ENCODE results near the gene PLXNB1. TPM values are rescaled to one million over a fixed set of nuclear protein-coding genes. Genes with fewer than 3 reads are reported as not detected.

Gene PLXNB1
- total and polyA plus RNA-seq, 2 of the 13 experiments (the other 11 are each of a cell fraction or from before 2014, with no cell fraction given), result 86.0 to 143 TPM

DNA sequence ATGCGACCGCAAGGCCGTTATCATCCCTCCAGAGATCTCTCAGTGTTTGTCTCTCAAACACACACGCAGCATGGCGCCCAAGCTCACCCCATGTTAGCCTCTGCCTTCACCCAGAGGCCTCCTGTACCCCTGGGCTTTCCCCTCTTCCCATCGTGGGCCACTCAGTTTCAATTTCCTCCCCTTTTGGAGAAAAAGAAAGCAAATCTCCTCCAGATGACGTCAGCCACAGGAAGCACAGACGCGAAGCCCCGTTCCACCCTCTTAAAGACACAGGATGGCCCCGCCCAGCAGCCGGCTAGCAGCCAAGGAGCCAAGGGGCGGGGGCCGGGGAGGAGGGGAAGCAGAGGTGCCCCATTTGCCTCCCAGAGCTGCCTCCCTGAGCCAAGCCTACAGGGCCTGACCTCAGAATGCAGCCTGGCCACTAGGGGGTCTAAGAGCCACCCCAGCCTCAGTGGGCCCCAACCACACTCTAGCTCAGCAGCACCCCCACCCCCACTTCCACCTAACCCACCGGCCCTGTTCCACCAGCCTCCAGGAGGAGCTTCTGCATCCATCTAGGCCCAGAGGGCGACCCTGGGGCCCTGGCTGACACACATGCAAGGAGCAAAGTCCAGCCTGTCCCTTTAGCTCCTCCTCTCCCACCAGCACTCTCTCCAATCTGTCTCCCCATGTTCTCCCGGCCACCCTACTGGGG lies 43.2 kb upstream of the PLXNB1 start (continued):
- TF ChIP-seq, protein P1, sequence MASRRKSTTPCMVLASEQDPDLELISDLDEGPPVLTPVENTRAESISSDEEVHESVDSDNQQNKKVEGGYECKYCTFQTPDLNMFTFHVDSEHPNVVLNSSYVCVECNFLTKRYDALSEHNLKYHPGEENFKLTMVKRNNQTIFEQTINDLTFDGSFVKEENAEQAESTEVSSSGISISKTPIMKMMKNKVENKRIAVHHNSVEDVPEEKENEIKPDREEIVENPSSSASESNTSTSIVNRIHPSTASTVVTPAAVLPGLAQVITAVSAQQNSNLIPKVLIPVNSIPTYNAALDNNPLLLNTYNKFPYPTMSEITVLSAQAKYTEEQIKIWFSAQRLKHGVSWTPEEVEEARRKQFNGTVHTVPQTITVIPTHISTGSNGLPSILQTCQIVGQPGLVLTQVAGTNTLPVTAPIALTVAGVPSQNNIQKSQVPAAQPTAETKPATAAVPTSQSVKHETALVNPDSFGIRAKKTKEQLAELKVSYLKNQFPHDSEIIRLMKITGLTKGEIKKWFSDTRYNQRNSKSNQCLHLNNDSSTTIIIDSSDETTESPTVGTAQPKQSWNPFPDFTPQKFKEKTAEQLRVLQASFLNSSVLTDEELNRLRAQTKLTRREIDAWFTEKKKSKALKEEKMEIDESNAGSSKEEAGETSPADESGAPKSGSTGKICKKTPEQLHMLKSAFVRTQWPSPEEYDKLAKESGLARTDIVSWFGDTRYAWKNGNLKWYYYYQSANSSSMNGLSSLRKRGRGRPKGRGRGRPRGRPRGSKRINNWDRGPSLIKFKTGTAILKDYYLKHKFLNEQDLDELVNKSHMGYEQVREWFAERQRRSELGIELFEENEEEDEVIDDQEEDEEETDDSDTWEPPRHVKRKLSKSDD (CRISPR knock-in tag; IDR thresholded peaks at IDR 0.05; ENCODE audit: low read depth), result peak; percentile 69; the same call in 1 of the 2 replicates
- TF ChIP-seq PITX1 (CRISPR knock-in tag; IDR thresholded peaks at IDR 0.05), result peak; percentile 40; the same call in 1 of the 2 replicates
- TF ChIP-seq, protein P2, sequence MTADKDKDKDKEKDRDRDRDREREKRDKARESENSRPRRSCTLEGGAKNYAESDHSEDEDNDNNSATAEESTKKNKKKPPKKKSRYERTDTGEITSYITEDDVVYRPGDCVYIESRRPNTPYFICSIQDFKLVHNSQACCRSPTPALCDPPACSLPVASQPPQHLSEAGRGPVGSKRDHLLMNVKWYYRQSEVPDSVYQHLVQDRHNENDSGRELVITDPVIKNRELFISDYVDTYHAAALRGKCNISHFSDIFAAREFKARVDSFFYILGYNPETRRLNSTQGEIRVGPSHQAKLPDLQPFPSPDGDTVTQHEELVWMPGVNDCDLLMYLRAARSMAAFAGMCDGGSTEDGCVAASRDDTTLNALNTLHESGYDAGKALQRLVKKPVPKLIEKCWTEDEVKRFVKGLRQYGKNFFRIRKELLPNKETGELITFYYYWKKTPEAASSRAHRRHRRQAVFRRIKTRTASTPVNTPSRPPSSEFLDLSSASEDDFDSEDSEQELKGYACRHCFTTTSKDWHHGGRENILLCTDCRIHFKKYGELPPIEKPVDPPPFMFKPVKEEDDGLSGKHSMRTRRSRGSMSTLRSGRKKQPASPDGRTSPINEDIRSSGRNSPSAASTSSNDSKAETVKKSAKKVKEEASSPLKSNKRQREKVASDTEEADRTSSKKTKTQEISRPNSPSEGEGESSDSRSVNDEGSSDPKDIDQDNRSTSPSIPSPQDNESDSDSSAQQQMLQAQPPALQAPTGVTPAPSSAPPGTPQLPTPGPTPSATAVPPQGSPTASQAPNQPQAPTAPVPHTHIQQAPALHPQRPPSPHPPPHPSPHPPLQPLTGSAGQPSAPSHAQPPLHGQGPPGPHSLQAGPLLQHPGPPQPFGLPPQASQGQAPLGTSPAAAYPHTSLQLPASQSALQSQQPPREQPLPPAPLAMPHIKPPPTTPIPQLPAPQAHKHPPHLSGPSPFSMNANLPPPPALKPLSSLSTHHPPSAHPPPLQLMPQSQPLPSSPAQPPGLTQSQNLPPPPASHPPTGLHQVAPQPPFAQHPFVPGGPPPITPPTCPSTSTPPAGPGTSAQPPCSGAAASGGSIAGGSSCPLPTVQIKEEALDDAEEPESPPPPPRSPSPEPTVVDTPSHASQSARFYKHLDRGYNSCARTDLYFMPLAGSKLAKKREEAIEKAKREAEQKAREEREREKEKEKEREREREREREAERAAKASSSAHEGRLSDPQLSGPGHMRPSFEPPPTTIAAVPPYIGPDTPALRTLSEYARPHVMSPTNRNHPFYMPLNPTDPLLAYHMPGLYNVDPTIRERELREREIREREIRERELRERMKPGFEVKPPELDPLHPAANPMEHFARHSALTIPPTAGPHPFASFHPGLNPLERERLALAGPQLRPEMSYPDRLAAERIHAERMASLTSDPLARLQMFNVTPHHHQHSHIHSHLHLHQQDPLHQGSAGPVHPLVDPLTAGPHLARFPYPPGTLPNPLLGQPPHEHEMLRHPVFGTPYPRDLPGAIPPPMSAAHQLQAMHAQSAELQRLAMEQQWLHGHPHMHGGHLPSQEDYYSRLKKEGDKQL (CRISPR knock-in tag; IDR thresholded peaks at IDR 0.05; ENCODE audit: low read depth), result 0 out of 2 replicates have a peak, but pooled peaks have one; percentile 19
- TF ChIP-seq, protein P3, sequence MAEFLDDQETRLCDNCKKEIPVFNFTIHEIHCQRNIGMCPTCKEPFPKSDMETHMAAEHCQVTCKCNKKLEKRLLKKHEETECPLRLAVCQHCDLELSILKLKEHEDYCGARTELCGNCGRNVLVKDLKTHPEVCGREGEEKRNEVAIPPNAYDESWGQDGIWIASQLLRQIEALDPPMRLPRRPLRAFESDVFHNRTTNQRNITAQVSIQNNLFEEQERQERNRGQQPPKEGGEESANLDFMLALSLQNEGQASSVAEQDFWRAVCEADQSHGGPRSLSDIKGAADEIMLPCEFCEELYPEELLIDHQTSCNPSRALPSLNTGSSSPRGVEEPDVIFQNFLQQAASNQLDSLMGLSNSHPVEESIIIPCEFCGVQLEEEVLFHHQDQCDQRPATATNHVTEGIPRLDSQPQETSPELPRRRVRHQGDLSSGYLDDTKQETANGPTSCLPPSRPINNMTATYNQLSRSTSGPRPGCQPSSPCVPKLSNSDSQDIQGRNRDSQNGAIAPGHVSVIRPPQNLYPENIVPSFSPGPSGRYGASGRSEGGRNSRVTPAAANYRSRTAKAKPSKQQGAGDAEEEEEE (CRISPR knock-in tag; IDR thresholded peaks at IDR 0.05; ENCODE audit: borderline replicate concordance), result 0 out of 2 replicates have a peak, but pooled peaks have one; percentile 36
- TF ChIP-seq, protein P4, sequence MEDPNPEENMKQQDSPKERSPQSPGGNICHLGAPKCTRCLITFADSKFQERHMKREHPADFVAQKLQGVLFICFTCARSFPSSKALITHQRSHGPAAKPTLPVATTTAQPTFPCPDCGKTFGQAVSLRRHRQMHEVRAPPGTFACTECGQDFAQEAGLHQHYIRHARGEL (CRISPR knock-in tag; IDR thresholded peaks at IDR 0.05), result no peak
- TF ChIP-seq ZNF709 (CRISPR knock-in tag; IDR thresholded peaks at IDR 0.05), result peak; percentile 63; the same call in 1 of the 2 replicates
- TF ChIP-seq PPARG (CRISPR knock-in tag; conservative IDR thresholded peaks at IDR 0.05), result 0 out of 2 replicates have a peak, but pooled peaks have one; percentile 23
- TF ChIP-seq ZNF382 (CRISPR knock-in tag; IDR thresholded peaks at IDR 0.05; ENCODE audit: borderline replicate concordance), result no peak
- TF ChIP-seq, protein P5, sequence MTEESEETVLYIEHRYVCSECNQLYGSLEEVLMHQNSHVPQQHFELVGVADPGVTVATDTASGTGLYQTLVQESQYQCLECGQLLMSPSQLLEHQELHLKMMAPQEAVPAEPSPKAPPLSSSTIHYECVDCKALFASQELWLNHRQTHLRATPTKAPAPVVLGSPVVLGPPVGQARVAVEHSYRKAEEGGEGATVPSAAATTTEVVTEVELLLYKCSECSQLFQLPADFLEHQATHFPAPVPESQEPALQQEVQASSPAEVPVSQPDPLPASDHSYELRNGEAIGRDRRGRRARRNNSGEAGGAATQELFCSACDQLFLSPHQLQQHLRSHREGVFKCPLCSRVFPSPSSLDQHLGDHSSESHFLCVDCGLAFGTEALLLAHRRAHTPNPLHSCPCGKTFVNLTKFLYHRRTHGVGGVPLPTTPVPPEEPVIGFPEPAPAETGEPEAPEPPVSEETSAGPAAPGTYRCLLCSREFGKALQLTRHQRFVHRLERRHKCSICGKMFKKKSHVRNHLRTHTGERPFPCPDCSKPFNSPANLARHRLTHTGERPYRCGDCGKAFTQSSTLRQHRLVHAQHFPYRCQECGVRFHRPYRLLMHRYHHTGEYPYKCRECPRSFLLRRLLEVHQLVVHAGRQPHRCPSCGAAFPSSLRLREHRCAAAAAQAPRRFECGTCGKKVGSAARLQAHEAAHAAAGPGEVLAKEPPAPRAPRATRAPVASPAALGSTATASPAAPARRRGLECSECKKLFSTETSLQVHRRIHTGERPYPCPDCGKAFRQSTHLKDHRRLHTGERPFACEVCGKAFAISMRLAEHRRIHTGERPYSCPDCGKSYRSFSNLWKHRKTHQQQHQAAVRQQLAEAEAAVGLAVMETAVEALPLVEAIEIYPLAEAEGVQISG (CRISPR knock-in tag; IDR thresholded peaks at IDR 0.05), result peak; percentile 62; the same call in 1 of the 2 replicates
- TF ChIP-seq RXRA (CRISPR knock-in tag; IDR thresholded peaks at IDR 0.05), result peak; percentile 82
- TF ChIP-seq ZSCAN31 (CRISPR knock-in tag; IDR thresholded peaks at IDR 0.05; ENCODE audit: low read depth), result peak; percentile 83; the same call in 1 of the 2 replicates
- TF ChIP-seq MIER3 (CRISPR knock-in tag; IDR thresholded peaks at IDR 0.05; ENCODE audit: borderline replicate concordance), result peak; percentile 67

Measured in HepG2 (cell line).